Breast epithelium (tissue), 3 donors: ENCODE data around the gene MYO5B.

Source experiments
- CTCF ChIP-seq, 3 donors: fragments of 450-650 bp; IDR thresholded peaks; one replicate each; pipeline ENCODE4 v1.5.1; 2016 to 2017; ENCODE audit warnings: antibody characterized with exemption in 3 of 3, mild to moderate bottlenecking in 3 of 3, moderate library complexity in 3 of 3
- POLR2A ChIP-seq: fragments of 450-650 bp; IDR thresholded peaks from one replicate; pipeline ENCODE4 v1.6.1; 2016; ENCODE audit warnings: antibody characterized with exemption, mild to moderate bottlenecking, moderate library complexity
- POLR2AphosphoS5 ChIP-seq, 3 donors: sonication (generic); formaldehyde crosslinking; IDR thresholded peaks; one replicate each; pipeline ENCODE4 v1.6.1; 2017; ENCODE audit warnings: antibody characterized with exemption in 3 of 3

DNA sequence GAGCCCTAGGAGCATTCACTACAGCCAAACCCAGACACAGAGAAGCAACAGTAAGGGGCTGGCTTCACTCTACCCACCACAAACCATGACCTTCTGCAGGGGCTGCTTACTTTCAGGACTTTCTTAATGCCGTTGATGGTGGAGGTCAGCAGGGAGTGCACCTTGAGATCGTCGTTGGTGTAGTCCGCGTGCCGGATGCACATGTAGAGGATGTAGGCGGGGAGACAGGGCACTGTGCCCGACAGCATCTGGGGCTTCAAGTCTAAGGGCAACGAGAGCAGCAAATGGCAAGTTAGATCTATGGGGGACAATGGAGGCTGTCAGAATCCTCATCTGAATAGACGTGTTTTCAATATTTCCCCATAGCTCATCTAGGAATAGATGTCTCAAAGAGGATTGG, 351.8 kb downstream of the MYO5B start:
- no peak for TF ChIP-seq CTCF (IDR thresholded peaks at IDR 0.05)
- TF ChIP-seq POLR2AphosphoS5 (IDR thresholded peaks at IDR 0.05), result no peak
- TF ChIP-seq POLR2A, result no peak
